Left renal cortex interstitium (tissue), 4 donors: ENCODE measurements around the gene C3orf49. TPM values are rescaled to one million over a fixed set of nuclear protein-coding genes. Genes with fewer than 3 reads are reported as not detected.

Source experiments
- DNase-seq, 4 donors: peaks; one replicate each; pipeline ENCODE4 v3.0.0-alpha.2; 2013; ENCODE audit warnings: low read depth in 4 of 4, low spot score in 2 of 4, missing footprints in 1 of 4
- polyA plus RNA-seq, 4 donors: library from polyadenylated mRNA; unstranded; fragments of 120-200 nt; gene quantifications; one replicate each; pipeline ENCODE4 v1.2.1, GENCODE V29; 2013; ENCODE audit not compliant: insufficient read length in 4 of 4

The C3orf49 gene
- polyA plus RNA-seq, 4 donors, result 0.31 to 1.2 (median 1.2) TPM; not detected in 1

DNA sequence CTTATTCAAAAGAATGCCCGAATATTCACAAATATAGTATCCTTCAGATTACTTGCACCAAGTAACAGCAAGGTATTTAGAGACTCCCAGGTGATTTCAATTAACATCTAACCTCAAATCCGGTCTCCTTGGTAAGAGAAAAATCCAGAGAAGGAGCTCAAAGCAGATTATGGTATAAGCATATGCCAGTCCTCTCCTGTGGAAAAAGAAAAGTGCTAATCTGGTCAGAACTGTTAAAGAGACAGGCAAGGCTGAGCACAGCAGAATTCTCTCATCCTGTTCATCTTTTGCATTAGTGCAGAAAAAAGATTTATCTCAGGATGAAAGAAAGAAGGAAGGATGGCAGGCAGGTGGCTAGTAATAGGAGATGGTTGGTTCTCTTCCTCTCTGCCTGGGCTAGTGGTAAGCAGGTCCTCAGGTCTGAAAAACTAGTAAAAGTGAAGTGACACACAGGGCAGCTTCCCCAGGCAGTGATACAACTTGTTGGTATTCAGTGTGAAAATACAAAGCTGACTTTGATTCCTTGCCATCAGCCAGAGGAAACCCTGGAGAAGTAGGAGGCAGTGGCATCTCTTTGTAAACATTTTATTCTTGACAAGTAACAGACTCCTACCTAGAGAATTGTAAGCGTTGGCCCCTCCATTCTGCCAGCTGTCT lies 58.8 kb downstream of the C3orf49 start:
- DNase-seq, result no peak

DNA sequence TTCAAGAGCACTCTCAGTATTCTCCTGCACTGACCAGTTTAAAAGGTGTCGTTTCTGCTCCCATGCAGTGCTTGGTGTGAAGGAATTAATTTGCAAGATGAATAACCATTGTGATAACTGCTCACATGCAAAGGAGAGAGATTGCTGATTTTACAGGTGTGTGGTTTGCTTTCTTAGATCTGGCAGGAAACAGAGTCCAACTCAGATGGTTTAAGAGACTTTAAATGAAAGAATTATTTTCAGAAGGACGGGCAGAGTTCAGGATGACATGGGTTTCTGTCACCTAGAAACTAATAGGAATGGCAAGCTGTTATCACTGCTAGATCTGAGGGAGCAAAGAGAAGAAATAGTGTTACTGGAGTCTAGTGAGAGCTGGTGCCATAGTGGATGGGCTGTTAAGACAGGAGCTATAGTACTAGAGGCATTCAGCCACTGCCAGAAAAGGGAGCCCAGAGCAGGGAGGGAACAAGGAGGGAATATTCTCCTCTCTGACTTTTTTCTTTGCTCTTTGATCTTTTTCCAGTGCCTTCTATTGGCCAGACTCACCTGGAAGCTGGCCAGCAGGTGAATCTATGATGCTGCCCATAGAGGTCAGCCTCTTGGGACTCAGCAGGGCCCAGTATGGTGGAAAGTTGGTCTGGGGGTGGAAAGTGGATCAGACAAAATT lies 59.4 kb downstream of the C3orf49 start:
- DNase-seq, result no peak

DNA sequence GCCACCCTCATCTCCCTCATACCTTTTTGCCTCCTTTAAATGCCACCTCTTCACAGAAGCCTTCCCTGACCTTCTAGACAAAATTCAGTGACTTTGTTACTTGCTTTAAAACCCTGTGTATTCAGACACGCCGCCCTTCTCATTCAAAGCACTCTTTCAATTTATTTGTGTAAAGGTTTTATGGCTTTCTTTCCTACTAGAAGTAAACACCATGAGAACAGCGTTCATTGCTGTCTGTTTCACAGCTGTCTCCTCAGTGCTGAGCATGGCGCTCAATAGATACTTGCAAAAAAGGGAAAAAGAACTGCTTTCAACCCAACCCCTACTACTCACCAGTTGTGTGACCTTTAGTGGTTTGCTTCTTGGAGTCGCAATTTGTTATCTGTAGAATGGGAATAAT lies 61.6 kb downstream of the C3orf49 start:
- no peak for DNase-seq

DNA sequence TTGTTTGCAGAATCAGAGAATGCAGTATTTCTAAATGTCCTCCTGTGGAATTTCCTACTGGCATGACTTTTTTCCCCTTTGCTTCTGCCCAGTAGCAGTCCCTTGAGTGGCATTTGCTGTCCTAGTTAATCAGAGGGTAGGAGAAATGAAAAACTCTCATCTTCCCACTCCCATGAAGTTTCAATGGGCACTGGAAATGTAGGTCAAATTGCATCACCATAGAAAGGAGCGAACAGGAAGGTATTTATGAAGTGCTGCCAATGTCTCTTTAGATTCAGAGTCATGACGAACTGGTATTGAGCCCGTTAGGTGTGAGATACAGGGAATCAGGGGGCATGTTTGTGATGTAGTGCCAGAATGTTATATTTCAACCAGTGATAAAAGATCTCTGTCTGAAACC lies 67.8 kb downstream of the C3orf49 start:
- DNase-seq, result no peak

DNA sequence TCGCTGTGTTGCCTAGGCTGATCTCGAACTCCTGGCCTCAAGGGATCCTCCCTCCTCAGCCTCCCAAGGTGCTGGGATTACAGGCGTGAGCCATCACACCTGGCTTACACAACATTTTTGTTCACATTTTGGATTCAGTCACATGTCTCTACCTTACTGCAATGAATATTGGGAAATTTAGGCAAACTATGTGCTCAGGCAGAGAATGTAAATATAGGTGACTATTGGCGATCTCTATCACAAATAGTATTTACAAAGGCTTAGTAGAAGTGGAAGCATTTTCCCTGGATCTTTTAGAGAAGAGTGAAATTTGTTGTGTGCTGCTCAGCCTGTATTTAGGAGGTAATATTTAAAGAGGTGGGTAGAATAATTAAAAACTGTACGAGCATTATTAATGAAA lies 72.4 kb downstream of the C3orf49 start:
- DNase-seq, result no peak

DNA sequence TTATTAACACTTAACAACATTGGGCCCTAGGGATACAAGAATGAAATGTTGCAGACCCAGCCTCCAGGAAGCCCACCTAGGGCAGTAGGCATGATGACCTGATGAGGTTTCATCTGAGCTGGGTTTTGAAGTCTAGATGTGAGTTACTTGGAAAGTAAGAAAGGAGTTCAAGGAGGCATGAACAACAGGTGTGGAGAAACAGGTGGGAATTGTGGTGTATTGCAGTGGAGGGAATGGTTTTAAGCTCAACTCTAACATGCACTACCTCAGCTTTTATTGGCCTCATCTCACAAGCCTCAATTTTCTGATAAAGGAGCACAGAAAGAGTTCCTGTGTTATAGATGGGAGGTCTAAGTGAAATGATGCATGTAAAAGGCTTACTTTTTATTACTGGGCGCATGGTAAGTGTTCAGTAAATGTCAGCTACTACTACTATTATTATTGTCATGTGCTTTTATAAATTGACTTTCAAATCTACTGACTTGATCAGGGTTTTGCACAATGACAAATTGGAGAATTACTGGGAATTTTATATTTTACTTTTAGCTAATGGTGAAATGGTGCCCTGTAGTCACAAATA lies 73.8 kb downstream of the C3orf49 start:
- no peak for DNase-seq

DNA sequence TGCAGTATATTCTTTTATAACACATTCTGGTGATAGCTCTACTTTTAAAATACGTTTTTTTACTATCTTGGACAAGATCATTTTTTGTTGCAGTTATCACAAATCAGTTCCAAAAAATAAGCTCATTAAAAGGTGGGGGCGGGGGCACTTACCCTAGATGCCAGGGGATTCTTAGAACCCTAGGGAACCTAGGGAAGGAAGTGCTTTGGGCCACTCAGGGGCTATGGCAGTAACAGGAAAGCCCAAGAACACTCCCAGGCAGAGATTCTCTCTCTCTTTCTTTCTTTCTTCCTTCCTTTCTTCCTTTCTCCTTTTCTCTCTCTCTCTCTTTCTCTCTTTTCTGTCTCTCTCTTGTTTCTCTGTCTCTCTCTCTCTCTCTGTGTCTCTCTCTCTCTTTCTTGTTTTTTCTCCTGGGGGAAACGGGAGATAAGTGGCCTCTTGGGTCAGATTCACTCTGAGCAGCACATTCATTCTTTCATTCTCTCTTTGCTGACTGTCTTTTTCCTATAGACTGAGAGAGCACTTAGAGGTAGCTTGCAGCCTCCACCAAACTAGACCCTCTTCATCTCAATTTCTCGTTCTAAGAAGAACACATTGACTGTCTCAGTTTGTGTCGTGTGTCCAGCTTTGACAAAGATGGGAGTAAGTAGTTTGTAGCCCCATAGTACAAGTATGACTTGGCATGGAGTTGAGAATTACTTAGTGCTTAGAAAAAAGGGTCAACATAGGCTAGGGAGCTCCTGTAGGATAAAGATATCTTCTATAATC lies 76.5 kb downstream of the C3orf49 start:
- no peak for DNase-seq

DNA sequence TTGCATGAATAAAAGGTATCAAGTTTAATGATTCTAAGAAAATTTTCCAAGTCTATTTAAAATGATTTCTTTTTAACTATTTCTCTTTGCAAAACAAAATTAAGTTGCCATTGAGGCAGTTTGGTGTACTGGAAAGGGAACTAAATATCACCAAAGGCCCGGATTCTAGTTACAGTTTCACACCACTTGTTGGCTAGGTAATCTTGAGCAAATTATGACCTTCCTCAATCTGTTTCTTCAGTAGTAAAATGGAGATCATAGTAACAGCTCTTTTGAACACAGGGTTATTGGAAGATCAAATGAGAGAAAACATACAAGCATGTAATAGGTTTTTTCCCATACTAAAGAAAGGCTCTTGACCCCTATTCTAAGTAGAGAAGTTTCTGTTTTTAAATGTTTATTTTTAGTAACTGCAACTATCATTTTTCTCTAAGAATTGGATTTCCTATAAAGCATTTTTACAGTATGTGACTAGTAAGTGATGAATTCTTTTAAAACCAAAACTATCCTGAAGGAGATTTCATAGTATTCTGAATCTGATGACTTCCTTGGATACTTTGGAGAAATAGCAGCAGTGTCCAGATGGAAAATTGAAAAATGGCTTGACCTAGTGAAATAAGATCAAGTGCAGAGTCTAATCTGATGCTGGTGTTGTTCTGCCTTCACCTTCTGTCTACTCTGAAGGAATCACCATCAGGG lies 77.4 kb downstream of the C3orf49 start:
- no peak for DNase-seq

Other genes with a start within 250 kb of the C3orf49 start
- gene SNTN, start 166.6 kb upstream of the C3orf49 start, polyA plus RNA-seq, result under 1 TPM in 1 of 4 donors, not detected in 3; 0.03 TPM
- 10 to 100 TPM; 66.4 to 90.0 (median 76.5) TPM for gene THOC7, start 44.5 kb downstream of the C3orf49 start, polyA plus RNA-seq
- gene ATXN7, start 44.6 kb downstream of the C3orf49 start, polyA plus RNA-seq, result 10 to 100 TPM; 13.7 to 34.7 (median 22.2) TPM
- gene SCAANT1, start 93.1 kb downstream of the C3orf49 start, polyA plus RNA-seq, result 1 to 10 TPM in 2 of 4 donors, not detected in 2; 1.0 to 1.8 TPM
- 100 to 1,000 TPM; 109 to 132 (median 112) TPM for gene PSMD6, start 204.2 kb downstream of the C3orf49 start, polyA plus RNA-seq